HuH-7.5 (cell line): ENCODE results near the gene CHRND.
"Not testable (repeated sequence)": the region's sequence is repeated elsewhere in the genome, so short reads cannot be mapped to it uniquely, and the experiment has no call there.

Experiments used
- DNase-seq: peaks from one replicate; pipeline ENCODE4 v3.0.0; 2011; ENCODE audit warnings: low spot score

The CHRND gene

DNA sequence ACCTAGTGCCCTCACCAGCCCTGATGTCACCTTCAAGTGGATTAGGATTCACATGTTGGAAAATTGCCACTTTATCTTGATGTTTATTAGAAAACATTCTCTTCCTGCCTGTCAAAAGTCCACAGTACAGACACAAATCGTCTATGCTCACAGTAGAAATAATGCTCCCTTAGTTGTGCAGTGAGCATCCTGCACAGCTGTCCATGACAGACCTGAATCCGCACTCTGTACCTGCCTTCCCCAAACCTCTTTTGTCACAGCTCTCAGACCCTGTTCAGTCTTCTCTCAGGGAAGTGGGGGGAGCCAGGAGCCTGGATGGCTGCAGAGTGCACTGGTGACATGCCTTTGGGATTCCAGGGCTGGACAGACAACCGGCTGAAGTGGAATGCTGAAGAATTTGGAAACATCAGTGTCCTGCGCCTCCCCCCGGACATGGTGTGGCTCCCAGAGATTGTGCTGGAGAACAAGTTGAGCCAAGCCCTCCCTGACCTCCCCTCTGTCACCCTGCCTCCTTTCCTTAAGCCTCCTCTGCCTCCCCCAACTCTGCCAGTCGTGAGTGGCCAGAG is 2.0 kb downstream of the CHRND start:
- no peak for DNase-seq

DNA sequence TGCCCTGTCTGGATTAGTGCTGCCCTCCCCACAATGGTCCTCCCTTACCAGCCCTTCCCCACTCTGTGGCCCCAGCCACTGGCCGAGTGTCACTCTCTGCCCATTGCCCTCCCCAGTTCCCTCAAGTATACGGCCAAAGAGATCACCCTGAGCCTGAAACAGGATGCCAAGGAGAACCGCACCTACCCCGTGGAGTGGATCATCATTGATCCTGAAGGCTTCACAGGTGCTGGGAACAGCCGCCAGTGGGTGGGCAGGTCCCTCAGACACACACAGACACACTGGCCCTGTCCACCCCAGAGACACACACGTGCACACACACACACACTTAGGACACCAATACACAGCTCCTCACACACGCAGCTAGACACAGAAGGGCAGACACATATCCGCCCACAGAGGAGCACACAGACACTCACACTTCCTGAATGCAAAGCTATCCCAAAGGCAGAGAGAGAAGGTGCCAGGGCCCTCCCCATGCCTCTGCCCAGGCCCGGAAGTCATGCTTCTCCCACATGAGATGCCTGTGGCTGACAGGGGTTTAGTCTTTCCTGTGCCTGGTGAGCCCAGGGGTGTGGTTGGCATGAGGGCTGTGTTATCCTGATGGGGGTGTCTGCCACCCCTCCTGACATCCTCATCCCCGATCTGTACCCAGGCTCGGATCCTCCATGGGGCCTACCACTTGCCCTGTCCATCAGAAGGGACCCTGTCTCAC is 2.9 kb downstream of the CHRND start:
- DNase-seq = no peak

DNA sequence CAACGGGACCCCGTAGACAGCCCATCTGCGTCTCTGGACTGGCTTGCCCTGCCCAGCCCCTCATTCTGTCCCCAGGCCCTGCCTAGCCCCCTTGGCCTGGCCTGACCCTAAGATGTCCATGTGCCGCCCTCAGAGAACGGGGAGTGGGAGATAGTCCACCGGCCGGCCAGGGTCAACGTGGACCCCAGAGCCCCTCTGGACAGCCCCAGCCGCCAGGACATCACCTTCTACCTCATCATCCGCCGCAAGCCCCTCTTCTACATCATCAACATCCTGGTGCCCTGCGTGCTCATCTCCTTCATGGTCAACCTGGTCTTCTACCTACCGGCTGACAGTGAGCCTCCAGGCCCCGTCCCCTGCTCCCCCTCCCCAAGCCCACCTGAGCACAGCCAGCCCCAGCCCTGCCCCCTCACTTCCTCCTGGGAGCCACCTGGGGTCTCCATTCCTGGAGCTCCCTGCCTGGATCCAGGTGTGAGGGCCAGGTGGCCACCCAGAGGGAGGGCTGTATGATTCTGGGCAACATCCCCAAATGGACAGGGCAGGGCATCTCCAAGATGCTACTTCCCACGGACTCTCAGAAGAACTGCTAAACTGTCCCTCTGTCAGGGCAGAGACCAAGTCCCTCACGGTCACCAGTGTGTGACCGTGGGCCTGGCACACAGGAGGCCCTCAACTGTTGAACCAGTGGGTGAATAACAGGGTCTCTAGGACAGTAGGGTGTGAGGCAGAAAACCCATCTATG is 4.0 kb downstream of the CHRND start:
- DNase-seq = no peak

DNA sequence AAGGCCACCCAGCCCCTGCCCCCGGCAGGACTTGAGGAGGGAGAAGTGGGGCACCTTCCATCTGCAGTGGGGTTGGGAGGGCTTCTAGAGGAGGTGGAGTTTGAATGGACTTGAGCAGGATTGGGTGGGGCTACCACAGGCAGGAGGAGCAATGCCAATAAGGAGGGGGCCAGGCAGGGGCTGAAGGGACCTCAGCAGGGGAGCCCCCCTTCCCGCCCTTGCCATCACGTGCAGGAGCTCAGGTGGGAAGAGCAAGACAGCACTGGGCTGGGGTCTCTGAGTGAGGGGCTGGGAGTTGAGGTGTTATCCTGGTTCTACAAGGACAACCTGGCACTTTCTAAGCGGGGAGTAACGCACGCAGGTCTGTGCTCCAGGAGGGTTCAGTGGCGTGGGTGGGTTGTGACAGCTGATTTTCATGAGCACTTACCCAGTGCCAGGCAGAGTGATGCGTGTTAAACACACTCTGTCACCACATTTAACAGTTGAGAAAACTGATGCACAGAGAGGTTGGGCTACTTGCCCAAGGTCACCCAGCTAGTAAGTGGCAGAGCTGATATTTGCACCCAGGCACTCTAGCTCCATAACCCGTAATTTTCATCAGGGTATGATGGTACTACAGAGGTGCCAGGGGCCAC is 4.8 kb downstream of the CHRND start:
- DNase-seq = no peak

DNA sequence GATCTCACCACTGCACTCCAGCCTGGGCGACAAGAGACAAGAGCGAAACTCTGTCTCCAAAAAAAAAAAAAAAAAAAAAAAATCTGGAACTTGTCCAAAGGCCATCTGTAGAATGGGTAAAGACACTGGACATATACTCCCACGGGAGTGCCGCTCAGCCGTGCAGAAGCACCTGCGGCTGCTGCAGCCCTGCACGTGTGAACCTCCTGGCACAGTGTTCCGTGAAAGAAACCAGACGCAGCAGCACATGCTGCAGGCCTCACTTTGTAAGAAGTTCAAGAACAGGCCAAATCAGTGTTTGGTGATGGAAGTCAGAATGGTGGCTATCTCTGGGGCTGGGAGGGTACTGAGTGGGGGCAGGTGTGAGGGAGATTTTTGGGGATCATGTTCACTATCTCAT is 6.5 kb downstream of the CHRND start:
- DNase-seq = no peak

DNA sequence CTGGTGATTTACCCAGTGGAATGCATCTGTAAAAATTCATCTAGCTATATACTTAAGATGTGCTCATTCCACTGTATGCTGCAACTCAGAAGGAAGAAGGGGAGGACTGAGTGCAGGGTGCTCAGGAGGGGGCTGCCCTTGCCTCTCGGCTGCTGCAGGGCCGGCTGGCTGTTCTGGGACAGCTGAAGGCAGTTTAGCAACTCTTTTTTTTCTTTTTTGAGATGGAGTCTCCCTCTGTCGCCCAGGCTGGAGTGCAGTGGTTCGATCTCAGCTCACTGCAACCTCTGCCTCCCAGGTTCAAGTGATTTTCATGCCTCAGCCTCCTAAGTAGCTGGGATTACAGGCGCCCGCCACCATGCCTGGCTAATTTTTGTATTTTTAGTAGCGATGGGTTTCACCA is 6.9 kb downstream of the CHRND start:
- DNase-seq = not testable (repeated sequence)

DNA sequence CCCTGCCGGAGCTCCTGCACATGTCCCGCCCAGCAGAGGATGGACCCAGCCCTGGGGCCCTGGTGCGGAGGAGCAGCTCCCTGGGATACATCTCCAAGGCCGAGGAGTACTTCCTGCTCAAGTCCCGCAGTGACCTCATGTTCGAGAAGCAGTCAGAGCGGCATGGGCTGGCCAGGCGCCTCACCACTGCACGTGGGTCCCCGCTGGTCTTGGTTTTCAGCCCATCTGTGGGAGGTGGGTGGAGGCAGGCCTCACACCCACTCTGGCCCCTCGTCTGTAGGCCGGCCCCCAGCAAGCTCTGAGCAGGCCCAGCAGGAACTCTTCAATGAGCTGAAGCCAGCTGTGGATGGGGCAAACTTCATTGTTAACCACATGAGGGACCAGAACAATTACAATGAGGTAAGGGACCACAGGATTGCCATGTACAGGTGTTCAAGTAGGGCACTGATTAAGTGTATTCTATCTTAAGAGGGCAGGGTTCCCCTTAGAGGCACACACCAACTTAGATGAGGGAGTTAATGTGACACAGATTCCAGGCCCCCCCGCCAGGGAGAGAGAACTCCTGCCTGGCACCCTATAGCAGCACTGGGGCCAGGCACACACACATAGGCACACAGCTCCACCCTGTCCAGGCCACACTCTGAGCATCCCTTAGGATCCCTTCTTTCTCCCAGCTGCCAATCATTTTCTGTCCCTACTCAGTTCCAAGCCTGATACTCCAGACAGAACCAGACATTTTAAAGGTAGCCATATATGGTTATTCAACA is 8.2 kb downstream of the CHRND start:
- DNase-seq = no peak

DNA sequence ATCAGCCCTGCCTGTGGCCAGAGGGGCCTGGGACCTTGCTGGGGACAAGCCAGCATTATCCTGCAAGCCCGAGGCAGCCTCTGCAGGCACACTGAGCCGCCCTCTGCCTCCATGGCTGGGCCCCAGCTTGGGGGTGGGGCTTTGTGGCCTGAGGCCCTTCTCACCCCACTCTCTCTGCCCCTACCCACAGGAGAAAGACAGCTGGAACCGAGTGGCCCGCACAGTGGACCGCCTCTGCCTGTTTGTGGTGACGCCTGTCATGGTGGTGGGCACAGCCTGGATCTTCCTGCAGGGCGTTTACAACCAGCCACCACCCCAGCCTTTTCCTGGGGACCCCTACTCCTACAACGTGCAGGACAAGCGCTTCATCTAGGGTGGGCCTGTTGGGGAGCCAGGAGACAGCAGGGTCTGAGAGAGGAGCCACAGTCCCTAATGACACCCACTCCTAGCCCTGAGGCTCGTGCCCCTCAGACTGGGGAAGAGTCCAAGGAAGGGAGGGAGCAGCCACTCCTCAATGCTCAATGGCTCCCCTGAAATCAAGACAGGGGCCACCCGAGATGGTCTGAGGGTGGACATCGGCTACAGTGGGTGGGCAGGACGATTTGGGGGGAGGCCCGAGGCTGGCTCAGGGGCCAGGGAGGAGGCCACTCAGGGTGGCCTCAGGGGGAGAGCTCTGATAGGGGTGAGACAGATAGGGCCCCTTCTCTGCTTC is 9.1 kb downstream of the CHRND start:
- DNase-seq = no peak

DNA sequence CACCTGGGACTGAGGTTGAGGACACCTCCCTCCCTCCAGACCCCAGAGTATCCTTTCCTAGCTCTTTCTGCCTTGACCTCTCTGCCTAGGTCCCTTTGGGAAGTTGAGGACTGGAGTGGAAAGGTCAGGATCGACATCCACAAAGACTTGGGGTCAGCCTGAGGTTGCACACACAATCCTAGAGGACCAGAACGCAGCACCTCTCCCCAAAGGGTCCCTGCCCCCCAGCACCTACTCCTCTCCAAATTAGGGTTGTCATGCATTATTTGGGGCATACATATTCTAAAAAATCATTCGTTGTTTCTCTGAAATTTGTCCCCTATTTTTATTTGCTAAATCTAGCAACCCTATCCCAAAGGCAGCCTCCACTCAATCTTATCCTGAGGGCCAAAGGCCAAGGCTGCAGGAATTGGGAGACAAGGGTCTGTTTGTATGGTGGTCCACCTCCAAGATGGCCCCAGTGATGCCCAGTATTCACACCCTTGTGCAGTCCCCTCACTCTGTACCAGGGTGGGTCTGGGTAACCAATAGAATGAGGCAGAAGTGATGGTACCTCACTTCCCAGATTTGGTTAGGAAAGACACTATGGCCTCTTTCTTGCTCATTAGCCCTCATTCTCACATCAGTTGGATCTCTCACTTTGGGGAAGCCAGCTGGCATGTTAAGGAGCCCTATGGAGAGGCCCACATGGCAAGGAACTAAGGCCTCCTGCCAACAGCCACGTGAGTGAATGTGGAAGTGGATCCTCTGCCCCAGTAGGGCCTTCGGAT is 10.0 kb downstream of the CHRND start:
- no peak for DNase-seq

DNA sequence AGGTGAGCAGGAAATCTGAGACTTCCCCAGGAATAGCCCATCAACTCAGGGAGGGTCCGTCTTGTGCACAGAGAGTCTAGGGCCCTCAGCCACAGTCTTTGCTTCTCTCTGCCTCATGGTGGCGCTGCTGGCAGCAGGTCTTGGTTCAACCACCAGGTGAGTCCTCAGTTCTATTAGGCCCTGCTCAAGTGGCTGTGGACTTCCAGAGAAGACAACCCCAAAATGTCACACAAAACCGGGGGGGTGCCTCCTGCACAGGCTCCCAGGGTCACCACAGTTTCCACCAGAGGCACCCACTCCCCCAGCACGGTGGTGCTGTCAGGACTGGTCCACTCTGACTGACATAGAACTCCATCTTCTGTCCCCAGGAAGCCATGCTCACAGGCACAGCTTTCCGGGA is 11.1 kb downstream of the CHRND start:
- no peak for DNase-seq

DNA sequence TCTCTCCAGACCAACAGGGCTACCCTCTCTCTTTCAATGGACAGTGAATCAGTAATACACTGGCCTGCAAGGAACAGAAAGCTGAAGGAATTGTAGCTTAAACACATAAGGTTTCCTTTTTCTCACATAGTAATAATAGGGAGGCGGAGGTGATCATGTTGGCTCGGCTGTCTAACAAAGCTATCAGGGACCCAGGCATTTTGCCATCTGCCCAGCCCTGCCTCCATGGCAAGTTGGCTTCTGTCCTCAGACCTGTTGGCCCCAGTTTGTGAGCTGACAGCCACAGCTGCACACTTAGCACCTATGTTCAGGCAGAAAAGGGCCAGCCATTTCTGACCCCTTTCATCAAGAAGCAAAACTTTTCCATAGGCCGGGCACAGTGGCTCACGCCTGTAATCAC is 11.5 kb downstream of the CHRND start:
- DNase-seq = no peak

DNA sequence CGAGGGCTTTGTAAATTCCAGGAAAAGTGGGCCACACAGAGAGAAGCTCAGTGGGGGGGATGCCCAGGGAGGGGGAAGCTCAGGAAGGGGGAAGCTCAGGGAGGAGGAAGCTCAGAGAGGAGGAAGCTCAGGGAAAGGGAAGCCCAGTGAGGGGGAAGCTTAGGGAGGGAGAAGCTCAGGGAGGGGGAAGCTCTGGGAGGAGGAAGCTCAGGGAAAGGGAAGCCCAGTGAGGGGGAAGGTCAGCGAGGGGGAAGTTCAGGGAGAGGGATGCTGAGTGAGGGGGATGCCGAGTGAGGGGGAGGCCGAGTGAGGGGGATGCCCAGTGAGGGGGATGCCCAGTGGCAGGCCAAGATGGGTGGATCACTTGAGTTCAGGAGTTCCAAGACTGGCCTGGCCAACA is 12.7 kb downstream of the CHRND start:
- DNase-seq = no peak

DNA sequence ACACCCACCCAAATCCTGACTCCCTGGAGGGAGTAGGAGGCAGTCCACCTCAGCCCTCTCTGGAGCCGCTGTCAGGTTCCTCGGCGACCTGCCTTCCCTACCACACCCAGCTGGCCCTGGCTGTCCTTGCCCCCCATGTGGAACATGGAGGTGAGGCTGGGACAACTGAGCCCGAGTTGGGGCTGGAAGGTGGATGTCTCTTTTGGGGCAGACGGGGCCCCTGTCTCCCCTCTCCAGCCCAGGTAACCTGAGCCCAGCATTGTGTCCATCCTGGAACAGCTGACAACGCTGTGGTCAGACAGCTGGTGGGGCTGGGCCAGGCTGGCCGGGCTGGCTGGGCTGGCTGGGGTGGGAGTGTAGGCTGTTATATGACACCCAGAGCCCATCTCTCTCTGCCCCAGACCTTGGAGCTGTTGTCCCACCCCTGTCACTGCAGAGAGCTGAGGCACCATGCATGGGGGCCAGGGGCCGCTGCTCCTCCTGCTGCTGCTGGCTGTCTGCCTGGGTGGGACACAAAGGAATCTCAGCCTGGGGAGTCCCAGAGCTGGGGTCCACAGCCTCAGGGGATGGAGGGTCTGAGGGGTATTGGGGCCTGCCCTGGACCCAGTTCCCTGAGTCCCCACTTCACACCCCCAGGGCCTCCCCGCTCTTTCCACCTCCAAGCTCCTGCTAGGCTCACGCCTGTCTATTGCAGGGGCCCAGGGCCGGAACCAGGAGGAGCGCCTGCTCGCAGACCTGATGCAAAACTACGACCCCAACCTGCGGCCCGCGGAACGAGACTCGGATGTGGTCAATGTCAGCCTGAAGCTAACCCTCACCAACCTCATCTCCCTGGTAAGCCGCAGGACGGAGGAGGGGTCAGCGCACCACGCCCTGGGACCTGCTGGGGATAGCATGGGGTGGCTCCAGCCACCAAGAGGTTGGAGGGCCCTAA is 13.6 kb downstream of the CHRND start, which contains the start of gene CHRNG:
Gene CHRNG (plus strand): TSS at position 395 of the 934 bp plus-strand sequence. CDS start 56 bp downstream, at position 451.
- no peak for DNase-seq

DNA sequence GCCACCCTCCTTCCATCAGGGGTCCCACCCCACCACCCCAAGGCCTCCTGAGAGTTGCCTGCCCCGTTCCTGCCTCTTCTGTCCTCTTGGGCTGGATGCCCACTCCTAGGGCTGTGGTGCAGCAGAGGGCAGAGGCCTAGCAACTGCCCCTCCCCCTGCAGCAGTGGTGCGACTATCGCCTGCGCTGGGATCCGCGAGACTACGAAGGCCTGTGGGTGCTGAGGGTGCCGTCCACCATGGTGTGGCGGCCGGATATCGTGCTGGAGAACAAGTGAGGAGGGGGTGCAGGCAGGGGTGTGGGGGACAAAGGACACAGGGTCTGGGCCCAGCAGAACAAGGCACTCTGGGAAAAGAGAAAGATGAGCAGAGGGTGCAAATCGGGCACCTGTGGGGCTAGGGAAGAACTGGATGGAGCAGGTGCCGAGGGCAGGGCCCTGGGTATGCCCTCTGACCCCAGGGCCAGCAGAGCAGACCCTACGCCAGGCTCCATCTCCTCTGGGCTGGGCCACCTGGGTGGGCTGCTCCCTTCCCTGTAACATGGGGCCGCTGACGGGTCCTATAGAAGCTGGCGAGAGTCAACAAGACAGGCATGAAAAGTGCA is 14.6 kb downstream of the CHRND start:
- no peak for DNase-seq

DNA sequence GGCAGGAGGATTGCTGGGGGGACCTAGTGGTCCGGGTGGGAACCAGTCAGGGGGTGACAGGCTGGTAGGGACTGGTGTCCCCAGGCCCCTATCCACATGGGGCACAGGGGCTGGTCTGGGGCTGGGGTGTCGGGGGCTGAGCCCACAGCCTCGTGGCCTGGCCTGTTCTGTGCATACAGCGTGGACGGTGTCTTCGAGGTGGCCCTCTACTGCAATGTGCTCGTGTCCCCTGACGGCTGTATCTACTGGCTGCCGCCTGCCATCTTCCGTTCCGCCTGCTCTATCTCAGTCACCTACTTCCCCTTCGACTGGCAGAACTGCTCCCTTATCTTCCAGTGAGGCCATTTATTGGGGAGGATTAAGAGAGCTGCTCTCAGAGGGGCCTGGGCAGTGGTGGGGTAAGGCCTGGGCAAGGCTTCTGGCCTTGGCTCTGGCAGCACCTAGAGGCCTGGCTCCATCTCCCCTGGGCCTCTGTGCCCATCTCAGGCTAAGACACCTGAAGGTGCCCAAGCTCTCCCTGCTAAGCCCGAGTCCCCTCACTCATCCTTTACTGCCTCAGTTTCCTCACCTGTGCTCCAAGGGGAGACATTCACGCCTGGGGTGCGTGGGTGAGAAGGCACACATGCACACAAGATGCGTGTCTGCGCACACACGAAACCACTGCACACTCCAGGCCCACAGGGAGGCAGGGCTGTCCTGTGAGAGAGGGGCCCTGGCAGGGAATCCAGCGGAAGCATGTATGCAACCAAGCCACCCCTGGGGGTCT is 15.4 kb downstream of the CHRND start:
- DNase-seq = no peak

DNA sequence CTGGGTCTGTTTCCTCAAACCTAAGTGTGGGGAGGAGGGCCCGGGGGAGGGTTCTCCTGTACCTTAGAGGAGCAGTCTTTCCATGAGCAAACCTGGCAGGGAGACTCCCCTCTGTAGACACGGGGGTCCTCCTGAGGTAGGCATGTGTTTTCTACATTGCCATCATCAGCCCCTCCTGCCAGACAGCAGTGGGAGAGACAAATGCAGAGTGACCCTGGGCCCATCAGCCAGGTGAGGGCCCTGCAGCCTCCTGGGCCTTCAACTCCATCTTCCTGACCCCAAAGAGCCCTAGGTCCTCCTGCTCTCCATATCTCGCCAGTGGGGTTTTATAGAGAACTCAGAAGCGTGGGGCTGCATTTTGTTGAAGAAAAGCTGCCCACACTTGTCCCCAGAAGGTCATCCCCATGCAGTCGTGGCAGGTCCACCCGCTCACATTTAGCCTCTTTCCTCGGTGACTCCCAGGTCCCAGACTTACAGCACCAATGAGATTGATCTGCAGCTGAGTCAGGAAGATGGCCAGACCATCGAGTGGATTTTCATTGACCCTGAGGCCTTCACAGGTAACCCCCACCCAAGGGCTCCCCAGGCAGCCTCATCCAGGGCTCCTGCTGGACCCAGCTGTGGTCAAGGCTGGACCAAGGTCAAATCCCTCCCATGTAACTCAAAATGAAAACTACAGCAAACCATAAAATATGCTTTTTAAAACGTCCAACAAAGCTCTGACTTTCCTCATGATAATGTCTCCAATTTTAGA is 16.2 kb downstream of the CHRND start:
- DNase-seq = no peak

DNA sequence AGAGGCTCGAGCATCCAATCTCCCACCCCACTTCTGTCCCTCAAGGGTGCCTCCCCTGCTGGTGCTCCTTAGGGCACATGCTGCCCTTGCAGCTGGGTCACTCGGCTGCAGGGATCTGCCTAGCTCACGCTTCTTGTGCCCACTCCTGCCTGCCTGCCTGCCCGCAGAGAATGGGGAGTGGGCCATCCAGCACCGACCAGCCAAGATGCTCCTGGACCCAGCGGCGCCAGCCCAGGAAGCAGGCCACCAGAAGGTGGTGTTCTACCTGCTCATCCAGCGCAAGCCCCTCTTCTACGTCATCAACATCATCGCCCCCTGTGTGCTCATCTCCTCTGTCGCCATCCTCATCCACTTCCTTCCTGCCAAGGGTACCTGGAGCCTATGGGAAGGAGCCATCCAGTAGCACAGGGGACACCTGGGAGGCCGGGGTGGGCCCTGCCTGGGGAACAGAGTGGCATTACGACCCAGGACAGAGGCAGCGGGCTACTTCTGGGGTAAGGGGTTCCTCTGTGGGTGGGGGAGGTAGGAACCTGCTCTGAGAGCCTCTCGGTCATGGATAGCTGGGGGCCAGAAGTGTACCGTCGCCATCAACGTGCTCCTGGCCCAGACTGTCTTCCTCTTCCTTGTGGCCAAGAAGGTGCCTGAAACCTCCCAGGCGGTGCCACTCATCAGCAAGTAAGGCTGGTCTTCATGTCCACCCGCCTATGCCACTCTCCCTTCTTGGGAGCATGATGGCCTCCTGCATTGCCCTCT is 16.9 kb downstream of the CHRND start:
- no peak for DNase-seq
